RWPE1 (cell line): ENCODE measurements around the gene NT5DC1.

ENCODE experiments used
- CTCF ChIA-PET: fragments of 350-600 bp; sonication (Branson Sonifier 250); formaldehyde crosslinking; extraction: SDS; loops from one replicate; lab custom pipeline; 2021; lab: Yijun Ruan, JAX
- POLR2A ChIA-PET: fragments of 400-600 bp; formaldehyde crosslinking; extraction: SDS; loops from one replicate; lab custom pipeline; 2020; ENCODE audit warnings: antibody characterized with exemption; ENCODE audit not compliant: low non-redundant PET; lab: Yijun Ruan, JAX
- DNase-seq: peaks from one replicate; pipeline ENCODE4 v3.0.0; 2012; ENCODE audit warnings: low spot score
- H3K27ac ChIP-seq: fragments of 450-650 bp; 2 replicates; pipeline ENCODE4 v1.5.1; 2017
- TF ChIP-seq, protein P1 (sequence below): fragments of 450-650 bp; conservative IDR thresholded peaks from 2 replicates; pipeline ENCODE4 v1.5.1; 2017; ENCODE audit warnings: low read depth, mild to moderate bottlenecking

NT5DC1 gene

DNA sequence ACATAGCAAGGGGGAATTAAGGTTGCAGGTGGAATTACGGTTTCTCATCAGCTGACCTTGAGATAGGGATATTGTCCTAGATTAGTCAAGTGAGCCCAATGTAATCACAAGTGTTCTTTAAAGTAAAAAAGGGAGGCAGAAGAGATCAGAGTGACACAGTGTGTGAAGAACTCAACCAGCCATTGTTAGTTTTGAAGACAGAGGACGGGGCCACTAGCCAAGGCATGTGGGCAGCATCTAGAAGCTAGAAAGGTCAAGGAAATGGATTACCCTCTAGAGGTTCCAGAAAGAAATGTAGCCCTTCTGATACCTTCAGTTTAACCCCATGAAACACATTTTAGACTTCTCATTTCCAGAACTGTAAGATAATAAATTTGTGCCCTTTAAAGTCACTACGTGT, 197.6 kb downstream of the NT5DC1 start:
- TF ChIP-seq, protein P1, sequence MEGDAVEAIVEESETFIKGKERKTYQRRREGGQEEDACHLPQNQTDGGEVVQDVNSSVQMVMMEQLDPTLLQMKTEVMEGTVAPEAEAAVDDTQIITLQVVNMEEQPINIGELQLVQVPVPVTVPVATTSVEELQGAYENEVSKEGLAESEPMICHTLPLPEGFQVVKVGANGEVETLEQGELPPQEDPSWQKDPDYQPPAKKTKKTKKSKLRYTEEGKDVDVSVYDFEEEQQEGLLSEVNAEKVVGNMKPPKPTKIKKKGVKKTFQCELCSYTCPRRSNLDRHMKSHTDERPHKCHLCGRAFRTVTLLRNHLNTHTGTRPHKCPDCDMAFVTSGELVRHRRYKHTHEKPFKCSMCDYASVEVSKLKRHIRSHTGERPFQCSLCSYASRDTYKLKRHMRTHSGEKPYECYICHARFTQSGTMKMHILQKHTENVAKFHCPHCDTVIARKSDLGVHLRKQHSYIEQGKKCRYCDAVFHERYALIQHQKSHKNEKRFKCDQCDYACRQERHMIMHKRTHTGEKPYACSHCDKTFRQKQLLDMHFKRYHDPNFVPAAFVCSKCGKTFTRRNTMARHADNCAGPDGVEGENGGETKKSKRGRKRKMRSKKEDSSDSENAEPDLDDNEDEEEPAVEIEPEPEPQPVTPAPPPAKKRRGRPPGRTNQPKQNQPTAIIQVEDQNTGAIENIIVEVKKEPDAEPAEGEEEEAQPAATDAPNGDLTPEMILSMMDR, result no peak
- ChIA-PET POLR2A (no interaction called here), CTCF (interaction anchor here (1.2 kb wide), 1 partner anchor 10 kb away, joined by 6 read pairs; no protein-coding TSS in a partner anchor)
- no peak for DNase-seq
- H3K27ac ChIP-seq, result no peak overlapping the region

DNA sequence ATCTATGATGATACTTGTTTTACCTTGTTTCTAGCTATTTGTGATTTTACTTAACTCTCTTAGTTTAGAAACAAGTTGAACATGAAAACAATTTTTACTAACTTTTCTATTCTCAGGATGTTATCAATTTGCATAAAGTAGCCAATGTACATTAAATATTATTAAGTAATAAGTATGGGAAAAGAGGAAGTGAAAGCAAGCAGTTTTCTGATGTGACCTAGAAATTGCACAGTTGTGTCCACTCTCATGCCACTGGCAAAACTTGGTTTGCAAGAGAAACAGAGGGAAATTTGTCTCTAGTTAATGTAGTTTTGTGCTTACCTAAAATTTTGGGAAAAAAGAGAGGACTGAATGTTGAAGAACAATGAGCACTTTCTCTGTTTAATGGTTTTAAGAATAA, 198.3 kb downstream of the NT5DC1 start:
- no peak for DNase-seq
- POLR2A ChIA-PET, result no interaction called here
- CTCF ChIA-PET, result interaction anchor here (1.2 kb wide), 1 partner anchor 11 kb away, joined by 6 read pairs; no protein-coding TSS in a partner anchor
- no peak overlapping the region for H3K27ac ChIP-seq
- TF ChIP-seq, protein P1, result no peak
